Spleen (tissue), 7 donors: ENCODE measurements around the gene RAB22A.

Source experiments
- POLR2A ChIP-seq, 3 donors: fragments of 450-650 bp; IDR thresholded peaks; one replicate each; pipeline ENCODE4 v1.5.1; 2017; ENCODE audit warnings: antibody characterized with exemption in 3 of 3, mild to moderate bottlenecking in 1 of 3
- POLR2AphosphoS5 ChIP-seq, 3 donors: sonication (generic); formaldehyde crosslinking; IDR thresholded peaks; one replicate each; pipeline ENCODE4 v1.5.1; 2017; ENCODE audit warnings: antibody characterized with exemption in 3 of 3
- TF ChIP-seq, protein P1 (sequence below), 11 experiments: fragments of 200-600 bp in 7 of 11; fragments of 450-650 bp in 4 of 11; sonication (generic) in 4 of 11; IDR thresholded peaks in 8 of 11; conservative IDR thresholded peaks in 3 of 11; 1 replicate in 7 of 11; 2 replicates in 4 of 11; pipeline versions ENCODE4 v1.4.0 to v1.8.0; 2016 to 2021; ENCODE audit warnings: antibody characterized with exemption in 11 of 11, inconsistent platforms in 4 of 11, mild to moderate bottlenecking in 1 of 11
- donor health status: DM: no; HTN: no; CAD: no; lungs with moderate emphysema.
- donor health status: DM: no; HTN: no; CAD: no.
- donor health status: DM: no; HTN: no; CAD: no.

DNA sequence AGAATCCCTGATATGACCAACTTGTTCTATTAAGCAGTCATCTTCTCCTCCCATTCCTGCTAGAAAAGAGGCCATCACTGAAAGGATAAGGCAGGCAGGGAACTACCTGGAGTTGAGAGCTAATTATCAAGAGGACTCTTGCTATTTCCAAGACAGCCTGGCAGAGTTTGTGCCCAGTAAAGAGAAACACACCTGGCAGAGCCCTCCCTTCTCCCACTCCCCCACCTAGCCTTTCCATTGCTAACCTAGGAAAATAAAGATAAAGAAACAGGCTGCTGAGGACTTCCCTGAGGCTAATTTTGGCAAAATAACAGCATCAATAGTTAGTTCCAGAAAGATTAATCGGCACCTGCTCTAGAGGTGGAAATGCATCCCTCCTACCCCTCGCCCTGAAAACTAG, 20.4 kb upstream of the RAB22A start:
- TF ChIP-seq, protein P1, sequence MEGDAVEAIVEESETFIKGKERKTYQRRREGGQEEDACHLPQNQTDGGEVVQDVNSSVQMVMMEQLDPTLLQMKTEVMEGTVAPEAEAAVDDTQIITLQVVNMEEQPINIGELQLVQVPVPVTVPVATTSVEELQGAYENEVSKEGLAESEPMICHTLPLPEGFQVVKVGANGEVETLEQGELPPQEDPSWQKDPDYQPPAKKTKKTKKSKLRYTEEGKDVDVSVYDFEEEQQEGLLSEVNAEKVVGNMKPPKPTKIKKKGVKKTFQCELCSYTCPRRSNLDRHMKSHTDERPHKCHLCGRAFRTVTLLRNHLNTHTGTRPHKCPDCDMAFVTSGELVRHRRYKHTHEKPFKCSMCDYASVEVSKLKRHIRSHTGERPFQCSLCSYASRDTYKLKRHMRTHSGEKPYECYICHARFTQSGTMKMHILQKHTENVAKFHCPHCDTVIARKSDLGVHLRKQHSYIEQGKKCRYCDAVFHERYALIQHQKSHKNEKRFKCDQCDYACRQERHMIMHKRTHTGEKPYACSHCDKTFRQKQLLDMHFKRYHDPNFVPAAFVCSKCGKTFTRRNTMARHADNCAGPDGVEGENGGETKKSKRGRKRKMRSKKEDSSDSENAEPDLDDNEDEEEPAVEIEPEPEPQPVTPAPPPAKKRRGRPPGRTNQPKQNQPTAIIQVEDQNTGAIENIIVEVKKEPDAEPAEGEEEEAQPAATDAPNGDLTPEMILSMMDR (IDR thresholded peaks at IDR 0.05 in 8 of 11, conservative IDR thresholded peaks at IDR 0.05 in 3 of 11) = no peak
- TF ChIP-seq POLR2A (IDR thresholded peaks at IDR 0.05) (no peak), POLR2AphosphoS5 (IDR thresholded peaks at IDR 0.05) (no peak)
